GM18868 (cell line): ENCODE measurements around the gene PUM2.
"Not testable (repeated sequence)": the region's sequence is repeated elsewhere in the genome, so short reads cannot be mapped to it uniquely, and the experiment has no call there.

ENCODE experiments used
- ATAC-seq: cut with Tn5 transposase; IDR thresholded peaks from one replicate; pipeline ENCODE4 v1.9.1; 2021; ENCODE audit warnings: mild to moderate bottlenecking, moderate library complexity; ENCODE audit not compliant: unreplicated experiment

The PUM2 gene

GRCh38 chr2:20235655-20236305 lies 114.9 kb downstream of the PUM2 start:
- ATAC-seq = no peak

DNA sequence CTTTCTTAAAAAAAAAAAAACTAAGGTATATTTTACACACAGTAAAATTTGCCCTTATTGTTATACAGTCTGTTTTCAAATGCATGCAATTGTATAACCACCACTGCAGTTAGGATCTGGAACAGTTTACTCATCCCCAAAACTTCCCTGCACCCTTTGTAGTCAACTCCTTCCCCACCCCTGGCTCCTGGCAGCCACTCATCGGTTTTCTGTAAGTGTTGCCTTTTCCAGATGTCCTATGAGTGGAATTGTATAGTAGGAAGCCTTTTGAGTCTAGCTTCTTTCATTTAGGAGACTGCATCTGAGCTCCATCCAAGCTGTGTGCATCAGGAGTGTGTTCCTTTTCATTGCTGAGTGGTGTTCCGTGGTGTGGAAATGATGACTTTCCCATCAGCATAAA lies 116.0 kb downstream of the PUM2 start:
- not testable (repeated sequence) for ATAC-seq

DNA sequence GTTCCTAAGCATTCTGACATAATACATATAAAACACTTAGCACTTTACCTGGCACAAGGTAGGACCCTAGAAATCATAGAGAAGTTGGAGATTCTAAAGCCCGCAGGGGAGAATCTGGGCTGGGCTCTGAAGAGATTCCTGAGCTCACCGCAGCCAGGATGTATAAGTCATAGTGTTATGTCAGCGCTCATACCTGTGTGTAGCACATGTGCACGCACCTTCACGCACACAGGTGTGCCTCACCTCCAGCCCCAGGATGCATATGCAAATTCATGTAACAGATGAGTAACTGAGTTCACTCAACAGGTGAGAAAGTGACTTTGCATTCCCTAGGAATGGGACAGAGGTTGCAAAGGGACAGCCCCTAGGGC lies 117.8 kb downstream of the PUM2 start:
- ATAC-seq = no peak

DNA sequence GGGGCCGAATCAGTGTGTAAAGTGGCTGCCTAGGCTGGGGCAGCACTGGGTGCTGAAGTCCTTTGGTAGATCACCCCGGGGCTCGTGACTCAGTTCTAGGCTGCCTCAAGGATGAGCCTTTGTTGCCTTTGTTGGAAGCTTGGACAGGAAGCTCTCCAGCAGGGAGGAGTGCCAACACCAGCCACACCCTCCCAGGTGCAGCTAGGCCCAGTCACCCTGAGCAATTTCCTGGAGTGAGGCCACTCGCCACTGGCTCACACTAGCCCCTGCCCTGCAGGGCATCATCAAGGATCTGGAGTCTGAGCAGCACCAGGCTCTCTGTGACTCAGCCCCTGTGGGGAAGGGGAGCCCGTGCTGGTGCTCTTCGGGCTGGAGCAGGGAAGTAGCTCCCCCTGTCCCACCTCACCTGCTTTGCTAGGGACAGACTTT lies 119.0 kb downstream of the PUM2 start:
- no peak for ATAC-seq

DNA sequence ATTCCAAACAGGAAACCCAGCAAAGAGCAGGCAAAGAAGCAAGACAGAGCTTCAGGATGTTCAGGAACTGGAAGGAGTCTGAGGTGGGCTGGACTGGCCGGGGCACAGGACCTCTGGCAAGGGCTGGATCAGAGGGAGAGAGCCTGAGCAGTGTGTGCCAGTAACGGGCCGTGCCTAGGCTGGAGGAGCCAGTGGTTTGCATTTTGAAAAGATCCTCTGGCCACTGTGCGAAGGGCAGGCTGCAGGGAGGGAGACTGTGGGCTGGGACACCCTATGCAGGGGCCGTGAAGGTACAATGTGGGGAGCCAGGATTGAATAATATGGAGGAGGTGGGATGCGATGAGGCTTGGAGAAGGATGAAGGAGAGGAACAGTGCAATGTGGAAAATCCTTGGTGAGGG lies 119.5 kb downstream of the PUM2 start:
- ATAC-seq = no peak

DNA sequence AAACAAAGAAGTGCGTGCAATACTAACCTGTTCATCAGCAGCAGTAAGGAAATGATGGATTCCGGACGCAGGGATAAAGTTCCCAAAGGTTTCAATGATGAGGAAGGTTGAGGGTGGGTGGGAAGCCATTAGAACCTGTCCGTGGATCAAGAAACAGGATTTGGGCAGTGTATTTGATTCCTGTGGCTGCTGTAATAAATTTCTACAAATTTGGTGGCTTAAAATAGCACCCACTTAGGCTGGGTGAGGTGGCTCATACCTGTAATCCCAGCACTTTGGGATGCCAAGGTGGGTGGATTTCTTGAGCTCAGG lies 120.6 kb downstream of the PUM2 start:
- ATAC-seq = no peak

GRCh38 chr2:20229322-20230113 lies 121.1 kb downstream of the PUM2 start:
- ATAC-seq = no peak

GRCh38 chr2:20227894-20228505 lies 122.6 kb downstream of the PUM2 start:
- ATAC-seq = no peak

- ATAC-seq = no peak
These were observed 124.5 kb downstream of the PUM2 start for GRCh38 chr2:20226152-20226545.

GRCh38 chr2:20225294-20226151 lies 125.1 kb downstream of the PUM2 start:
- ATAC-seq = peak; percentile 59

DNA sequence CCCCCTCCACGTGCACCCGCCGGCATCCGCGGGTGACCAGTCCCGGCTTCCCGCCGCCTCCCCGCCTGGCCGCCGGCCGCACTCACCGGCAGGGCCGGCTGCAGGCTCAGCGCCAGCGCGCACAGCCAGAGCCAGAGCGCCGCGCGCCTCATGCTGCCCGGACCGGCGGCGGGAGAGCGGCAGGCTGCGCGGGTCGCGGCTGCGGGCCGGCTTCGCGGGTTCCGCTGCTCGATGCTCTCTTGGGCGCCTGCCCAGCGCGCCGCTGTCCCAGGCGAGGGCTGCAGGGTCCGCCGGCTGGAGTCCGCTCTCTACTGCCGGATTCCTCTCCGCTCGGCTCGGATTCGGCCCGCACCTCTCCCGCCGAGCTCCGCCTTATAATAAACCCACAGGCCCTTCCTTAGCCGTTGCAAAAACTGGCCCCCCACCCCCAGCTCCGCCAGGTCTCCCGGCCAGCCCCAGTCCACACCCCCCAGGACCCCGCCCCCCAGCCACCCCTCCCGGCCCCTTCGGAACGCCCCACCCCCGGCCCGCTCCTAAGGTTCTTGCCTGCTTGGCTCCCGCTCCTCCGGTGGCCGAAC lies 125.8 kb downstream of the PUM2 start, which contains the start of gene SDC1:
SDC1 (minus strand) TSS at position 415 of the 578 bp plus-strand sequence; CDS start at position 152, 263 bp downstream.
- peak; percentile 22 for ATAC-seq

DNA sequence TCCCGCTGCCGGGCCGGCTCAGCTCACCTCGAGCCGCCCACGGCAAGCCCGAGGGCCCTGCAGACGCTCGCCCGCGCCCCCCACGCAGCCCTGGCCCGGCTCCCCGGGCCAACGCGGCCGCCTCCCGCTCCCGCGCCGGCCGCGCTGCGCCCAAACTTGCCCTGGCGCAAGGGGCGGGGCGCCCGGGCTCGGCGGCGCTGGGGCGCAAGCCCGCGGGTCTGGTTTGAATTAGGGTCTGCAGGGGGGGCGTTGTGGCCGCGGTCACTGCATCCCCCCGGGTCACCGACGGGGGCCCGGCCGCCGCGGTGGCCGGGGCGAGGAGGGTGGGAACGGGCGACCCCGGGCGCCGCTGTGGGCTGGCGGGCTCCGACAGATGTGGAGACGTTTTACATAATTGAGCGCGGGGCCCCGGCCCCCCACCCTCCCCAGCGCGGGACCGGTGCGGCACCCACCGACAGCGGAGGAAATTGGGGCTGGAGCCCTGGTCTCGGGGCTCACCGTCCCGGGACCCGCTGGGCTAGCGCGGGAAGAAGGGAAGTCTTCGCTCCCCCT lies 126.4 kb downstream of the PUM2 start:
- peak; percentile 26 for ATAC-seq

DNA sequence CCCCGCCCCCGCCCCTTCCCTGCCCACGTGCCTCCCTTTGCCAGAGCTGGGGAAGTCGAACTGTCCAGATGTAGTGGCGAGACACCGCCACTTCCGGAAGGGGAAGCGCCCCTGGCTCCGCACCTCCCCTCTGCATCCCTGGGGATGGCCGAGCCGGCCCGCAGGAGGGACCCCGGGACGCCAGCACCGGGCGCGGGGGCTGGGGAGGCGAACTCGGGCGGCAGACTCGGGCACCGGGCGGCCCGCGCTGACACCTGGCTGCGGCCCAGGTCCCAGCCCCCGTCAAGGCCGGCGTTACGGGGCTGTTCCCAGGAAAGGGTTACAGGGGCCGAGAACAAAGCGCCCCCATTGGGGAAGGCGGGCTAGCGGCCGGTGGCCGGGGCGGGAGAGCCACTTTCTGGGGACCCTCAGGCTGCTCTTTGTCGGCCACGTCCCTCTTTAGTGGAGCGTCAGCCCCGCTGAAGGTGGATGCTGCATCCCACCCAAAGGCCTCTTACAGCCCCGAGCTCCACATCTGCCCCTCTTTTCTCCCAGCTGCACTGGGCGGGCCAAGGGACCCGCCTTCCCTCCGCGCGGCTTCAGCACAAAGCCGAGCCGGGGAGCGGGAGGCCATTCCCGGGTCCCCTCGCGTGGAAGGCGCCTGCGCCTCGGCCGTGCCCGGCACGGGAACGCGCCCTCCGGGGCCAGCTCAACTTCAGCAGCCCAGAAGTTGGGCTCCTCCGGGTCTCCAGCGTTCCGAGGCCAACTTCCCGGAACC lies 127.1 kb downstream of the PUM2 start:
- peak; percentile 28 for ATAC-seq

DNA sequence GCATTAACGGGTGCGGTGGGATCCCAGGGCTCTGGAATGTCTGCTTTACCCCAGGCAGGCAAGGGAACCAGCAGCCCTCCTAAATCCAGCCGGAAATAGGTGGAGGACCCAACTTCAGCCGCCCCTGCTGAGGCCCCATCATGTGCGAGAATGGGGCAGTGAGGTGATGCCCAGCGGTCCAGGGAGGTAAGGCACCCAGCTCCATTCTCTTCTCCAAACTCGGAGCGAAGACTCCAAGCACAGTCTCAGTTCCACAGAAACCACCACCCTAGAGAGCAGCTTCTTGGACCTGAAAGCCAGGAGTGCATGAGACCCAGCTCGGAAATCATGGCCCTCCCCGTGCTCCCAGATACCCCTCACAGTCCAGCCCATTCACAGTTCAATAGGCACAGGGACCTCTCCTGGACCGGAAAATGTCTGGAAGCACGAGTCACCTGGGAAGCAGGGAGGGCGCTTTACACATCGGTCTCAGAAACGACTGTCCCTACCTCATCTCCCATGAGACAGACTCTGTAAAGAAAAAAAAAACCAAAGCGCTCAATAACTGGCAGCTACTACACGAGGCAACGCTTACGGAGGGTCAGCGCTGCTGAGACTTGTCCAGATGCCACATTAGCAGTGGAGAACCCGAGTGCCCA lies 127.8 kb downstream of the PUM2 start:
- ATAC-seq = no peak

DNA sequence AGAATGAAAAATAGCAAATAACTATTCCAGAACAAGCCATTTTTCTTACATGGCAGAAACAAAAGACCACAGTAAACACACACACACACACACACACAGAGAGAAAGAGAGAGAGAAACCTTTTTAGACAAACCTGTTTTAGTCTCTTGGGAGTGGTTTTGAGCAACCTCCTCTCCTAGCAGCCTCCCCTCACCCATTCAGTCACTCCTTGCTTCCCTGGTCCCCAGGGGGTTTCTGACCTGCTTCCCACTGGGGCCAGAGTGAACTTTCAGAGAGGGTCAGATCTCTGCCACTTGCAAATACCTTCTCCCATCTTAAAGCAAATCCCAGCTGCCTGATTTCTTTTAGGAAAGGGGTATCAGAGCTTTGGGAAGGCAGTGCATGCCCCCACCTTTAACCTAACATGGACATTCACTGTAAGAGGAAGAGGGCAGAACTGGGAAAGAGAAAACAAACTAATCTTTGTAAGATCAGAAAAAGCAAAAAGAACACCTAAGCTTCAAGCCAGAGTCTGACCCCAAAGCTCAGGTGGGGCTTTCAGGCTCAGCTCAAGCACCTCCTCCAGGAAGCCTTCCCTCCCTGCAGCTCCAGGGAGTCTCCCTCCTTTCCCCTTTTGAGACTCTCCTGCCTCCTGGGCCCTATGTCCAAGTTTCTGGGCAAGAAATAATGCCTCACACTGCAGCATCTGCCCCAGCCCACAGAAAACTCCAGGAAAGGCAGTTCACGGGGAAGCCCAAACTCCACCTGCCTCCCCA lies 128.5 kb downstream of the PUM2 start:
- no peak for ATAC-seq

GRCh38 chr2:20221555-20221973 lies 129.1 kb downstream of the PUM2 start:
- no peak for ATAC-seq

DNA sequence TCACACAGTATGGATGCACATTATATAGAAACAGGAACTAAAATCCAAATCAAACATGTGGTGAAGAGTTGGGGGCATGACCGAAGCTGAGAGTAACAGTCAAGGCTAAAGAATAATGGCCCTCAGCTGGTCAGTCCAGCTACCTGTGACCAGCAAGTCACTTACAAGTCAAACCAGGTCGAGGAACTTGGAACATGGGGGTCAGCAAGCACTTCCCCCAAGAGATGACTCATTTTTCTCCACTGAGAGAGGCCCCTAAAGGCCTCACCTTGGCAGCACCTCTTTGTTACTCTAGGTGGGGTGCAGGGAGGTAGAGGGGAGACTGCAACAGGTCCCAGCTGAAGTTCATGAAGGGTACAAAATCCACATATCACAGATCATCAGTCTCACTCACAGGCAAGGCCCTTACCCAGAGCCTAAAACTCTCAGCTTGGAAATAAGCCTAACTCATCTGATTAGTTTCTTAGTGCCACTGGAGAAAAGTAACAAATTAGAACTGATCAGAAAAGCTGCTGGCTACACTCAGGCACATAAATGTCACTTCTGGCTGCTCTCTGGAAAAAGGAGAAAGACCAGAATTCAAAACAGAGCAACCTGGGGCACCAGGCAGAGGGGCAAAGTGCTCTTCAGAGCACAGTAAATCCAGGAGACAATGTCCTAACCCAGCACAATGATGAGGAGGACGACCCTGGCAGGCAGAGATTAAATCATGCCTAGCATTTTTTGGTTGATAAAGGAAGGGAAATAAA lies 129.7 kb downstream of the PUM2 start:
- no peak for ATAC-seq
